Mucosa of rectum (tissue), 2 donors: ENCODE measurements around the gene GUSB.
"Not testable (repeated sequence)": the region's sequence is repeated elsewhere in the genome, so short reads cannot be mapped to it uniquely, and the experiment has no call there.

ENCODE experiments used
- H3K27ac ChIP-seq, 2 donors: one replicate each; pipeline ENCODE4 v1.7.0; 2013; ENCODE audit warnings: inconsistent platforms in 2 of 2, low read depth in 2 of 2, low read length in 2 of 2
- H3K27me3 ChIP-seq, 2 donors: one replicate each; pipeline ENCODE4 v1.7.0; 2013; ENCODE audit warnings: low read length in 2 of 2; ENCODE audit not compliant: control insufficient read depth in 2 of 2, insufficient read depth in 2 of 2
- H3K36me3 ChIP-seq, 2 donors: one replicate each; pipeline ENCODE4 v1.7.0; 2013; ENCODE audit warnings: low read length in 2 of 2; ENCODE audit not compliant: control insufficient read depth in 2 of 2, insufficient read depth in 2 of 2
- H3K4me1 ChIP-seq, 2 donors: one replicate each; pipeline ENCODE4 v1.7.0; 2013; ENCODE audit warnings: low read length in 2 of 2, mild to moderate bottlenecking in 1 of 2; ENCODE audit not compliant: control insufficient read depth in 2 of 2, insufficient read depth in 2 of 2
- H3K4me3 ChIP-seq, 2 donors: one replicate each; pipeline ENCODE4 v1.7.0; 2013; ENCODE audit warnings: low read length in 2 of 2
- H3K9ac ChIP-seq, 2 donors: one replicate each; pipeline ENCODE4 v1.7.0; 2013; ENCODE audit warnings: low read length in 2 of 2, low read depth in 1 of 2, mild to moderate bottlenecking in 1 of 2
- H3K9me3 ChIP-seq, 2 donors: one replicate each; pipeline ENCODE4 v1.7.0; 2013; ENCODE audit warnings: low read length in 2 of 2; ENCODE audit not compliant: control insufficient read depth in 2 of 2
- donor health status: healthy.
- donor health status: Normal muscosa, but diverticular disease.

GUSB gene

GRCh38 chr7:65981965-65982792, at the start of gene GUSB:
Gene GUSB, minus strand, starts transcription at chr7:65982213. Its CDS starts 30 bp downstream, at chr7:65982183.
- peak within 1 kb of the TSS; percentile 60 to 71 for H3K27ac ChIP-seq
- H3K27me3 ChIP-seq, result no peaks in the 10 kb centered on the region

GRCh38 chr7:66028342-66028741, 46.3 kb upstream of the GUSB start:
- not testable (repeated sequence) for H3K9ac ChIP-seq, H3K9me3 ChIP-seq, H3K27ac ChIP-seq, H3K4me3 ChIP-seq, H3K4me1 ChIP-seq, H3K36me3 ChIP-seq, H3K27me3 ChIP-seq

More at GRCh38 chr7:65981965-65982792, at the start of gene GUSB:
- Histone ChIP-seq H3K36me3 (peaks cover 11 to 14% of the 10 kb centered on the region in 2 donors), H3K9ac (peak within 1 kb of the TSS; percentile 80 to 86), H3K4me1 (peaks cover 4 to 14% of the 10 kb centered on the region in 2 donors), H3K4me3 (peak within 1 kb of the TSS; percentile 74 to 81), H3K9me3 (no peaks in the 10 kb centered on the region)

- Histone ChIP-seq H3K27me3 (no peaks in the 10 kb centered on the region), H3K27ac (no peak overlapping the region), H3K9me3 (no peaks in the 10 kb centered on the region), H3K4me1 (peaks cover 4 to 15% of the 10 kb centered on the region in 2 donors), H3K36me3 (no peaks in the 10 kb centered on the region), H3K4me3 (no peak overlapping the region), H3K9ac (no peak overlapping the region)
Observed at GRCh38 chr7:66016131-66016461, 34.1 kb upstream of the GUSB start.

- Histone ChIP-seq H3K9ac (no peak overlapping the region), H3K27me3 (no peaks in the 10 kb centered on the region), H3K9me3 (no peaks in the 10 kb centered on the region), H3K27ac (peak overlapping the region; percentile 7 to 61), H3K4me3 (no peak overlapping the region), H3K36me3 (no peaks in the 10 kb centered on the region), H3K4me1 (peaks cover 4 to 15% of the 10 kb centered on the region in 2 donors)
Observed at GRCh38 chr7:66015440-66016130, 33.6 kb upstream of the GUSB start.

GRCh38 chr7:66013938-66014337, 31.9 kb upstream of the GUSB start:
- no peaks in the 10 kb centered on the region for H3K27me3 ChIP-seq
- no peak overlapping the region for H3K4me3 ChIP-seq
- H3K9me3 ChIP-seq, result no peaks in the 10 kb centered on the region
- no peak overlapping the region for H3K9ac ChIP-seq
- H3K36me3 ChIP-seq, result no peaks in the 10 kb centered on the region
- H3K4me1 ChIP-seq, result peaks cover 4 to 15% of the 10 kb centered on the region in 2 donors
- H3K27ac ChIP-seq, result no peak overlapping the region

- Histone ChIP-seq H3K27me3 (no peaks in the 10 kb centered on the region), H3K9ac (no peak overlapping the region), H3K4me3 (no peak overlapping the region), H3K9me3 (no peaks in the 10 kb centered on the region), H3K27ac (no peak overlapping the region), H3K36me3 (no peaks in the 10 kb centered on the region), H3K4me1 (peaks cover 3 to 7% of the 10 kb centered on the region in 2 donors)
Observed at GRCh38 chr7:66007232-66007631, 25.2 kb upstream of the GUSB start.

GRCh38 chr7:66005115-66005671, 23.2 kb upstream of the GUSB start:
- not testable (repeated sequence) for H3K4me1 ChIP-seq, H3K9me3 ChIP-seq, H3K9ac ChIP-seq, H3K36me3 ChIP-seq, H3K27me3 ChIP-seq
- Histone ChIP-seq H3K27ac (peak overlapping the region; percentile 47 to 65), H3K4me3 (peak overlapping the region in 1 of 2 donors; percentile 13)

- H3K9me3 ChIP-seq, H3K27ac ChIP-seq, H3K4me3 ChIP-seq, H3K4me1 ChIP-seq, H3K9ac ChIP-seq, H3K27me3 ChIP-seq, H3K36me3 ChIP-seq: not testable (repeated sequence)
Observed at GRCh38 chr7:66000823-66001417, 18.9 kb upstream of the GUSB start.

- not testable (repeated sequence) for H3K9me3 ChIP-seq, H3K27ac ChIP-seq, H3K36me3 ChIP-seq, H3K4me1 ChIP-seq, H3K9ac ChIP-seq, H3K4me3 ChIP-seq, H3K27me3 ChIP-seq
Observed at GRCh38 chr7:65994984-65995383, 13.0 kb upstream of the GUSB start.

- Histone ChIP-seq H3K36me3 (no peaks in the 10 kb centered on the region), H3K4me3 (no peak overlapping the region), H3K4me1 (no peaks in the 10 kb centered on the region), H3K27ac (no peak overlapping the region), H3K9ac (no peak overlapping the region), H3K27me3 (no peaks in the 10 kb centered on the region), H3K9me3 (no peaks in the 10 kb centered on the region)
Observed at GRCh38 chr7:65992526-65992925, 10.5 kb upstream of the GUSB start.
